ENCODE data around the gene ITGA2.

Gene ITGA2

DNA sequence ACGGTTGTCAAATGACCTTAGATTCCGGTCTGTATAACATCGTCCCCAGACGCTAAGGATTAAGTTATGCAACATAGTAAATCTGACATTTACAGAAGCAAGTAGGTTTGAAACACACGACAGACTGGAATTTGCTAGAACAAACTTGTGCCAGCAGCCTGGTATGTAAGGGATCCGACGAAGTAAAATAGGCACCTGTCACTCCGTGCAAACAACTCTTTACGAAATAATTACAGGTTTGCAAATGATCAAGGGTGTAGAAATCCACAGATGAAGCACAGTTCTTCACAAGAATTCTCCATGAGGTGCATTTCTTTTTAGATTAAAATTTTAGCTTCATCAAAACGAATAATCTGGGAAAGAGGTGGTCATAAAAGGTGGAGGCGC lies 119.9 kb downstream of the ITGA2 start:
- TF ChIP-seq, protein P1, sequence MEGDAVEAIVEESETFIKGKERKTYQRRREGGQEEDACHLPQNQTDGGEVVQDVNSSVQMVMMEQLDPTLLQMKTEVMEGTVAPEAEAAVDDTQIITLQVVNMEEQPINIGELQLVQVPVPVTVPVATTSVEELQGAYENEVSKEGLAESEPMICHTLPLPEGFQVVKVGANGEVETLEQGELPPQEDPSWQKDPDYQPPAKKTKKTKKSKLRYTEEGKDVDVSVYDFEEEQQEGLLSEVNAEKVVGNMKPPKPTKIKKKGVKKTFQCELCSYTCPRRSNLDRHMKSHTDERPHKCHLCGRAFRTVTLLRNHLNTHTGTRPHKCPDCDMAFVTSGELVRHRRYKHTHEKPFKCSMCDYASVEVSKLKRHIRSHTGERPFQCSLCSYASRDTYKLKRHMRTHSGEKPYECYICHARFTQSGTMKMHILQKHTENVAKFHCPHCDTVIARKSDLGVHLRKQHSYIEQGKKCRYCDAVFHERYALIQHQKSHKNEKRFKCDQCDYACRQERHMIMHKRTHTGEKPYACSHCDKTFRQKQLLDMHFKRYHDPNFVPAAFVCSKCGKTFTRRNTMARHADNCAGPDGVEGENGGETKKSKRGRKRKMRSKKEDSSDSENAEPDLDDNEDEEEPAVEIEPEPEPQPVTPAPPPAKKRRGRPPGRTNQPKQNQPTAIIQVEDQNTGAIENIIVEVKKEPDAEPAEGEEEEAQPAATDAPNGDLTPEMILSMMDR (IDR thresholded peaks at IDR 0.05; ENCODE audit: insufficient read depth, low read length, poor library complexity, severe bottlenecking): no peak
- no peak for TF ChIP-seq EZH2phosphoT487 (conservative IDR thresholded peaks at IDR 0.05; ENCODE audit: low read length)
- H2AFZ ChIP-seq (ENCODE audit: low read depth, low read length, severe bottlenecking): peak overlapping the region; percentile 86

GRCh38 chr5:53109443-53110127 lies 120.4 kb downstream of the ITGA2 start, which contains the start of gene MOCS2:
Gene MOCS2 (minus strand): TSS chr5:53109757. CDS start chr5:53107174, 2,583 bp downstream.
- Histone ChIP-seq H3K27me3 (ENCODE audit: low read length) (no peaks in the 10 kb centered on the region), H2AFZ (ENCODE audit: low read depth, low read length, severe bottlenecking) (peak within 1 kb of the TSS; percentile 86), H3K9me3 (ENCODE audit: insufficient read depth, low read length) (no peaks in the 10 kb centered on the region), H3F3A (ENCODE audit: insufficient read depth) (0 out of 2 replicates have a peak, but pooled peaks cover 4% of the 10 kb centered on the region), H3K9ac (ENCODE audit: low read length) (peak within 1 kb of the TSS; percentile 84), H3K36me3 (ENCODE audit: low read length) (0 out of 2 replicates have a peak, but pooled peaks cover 8% of the 10 kb centered on the region), H3K4me3 (ENCODE audit: insufficient read depth, low read length, poor library complexity, severe bottlenecking) (peak within 1 kb of the TSS; percentile 77), H3K79me2 (ENCODE audit: insufficient read depth, low read length) (peaks cover 32% of the 10 kb centered on the region), H3K4me2 (ENCODE audit: low read depth, low read length, poor library complexity, severe bottlenecking) (peak within 1 kb of the TSS; percentile 90), H3K9me2 (replicated peaks; ENCODE audit: insufficient read depth, low read length) (no peaks in the 10 kb centered on the region), H3K27ac (ENCODE audit: low read depth, low read length) (peak within 1 kb of the TSS; percentile 49), H4K20me1 (ENCODE audit: low read depth, low read length) (no peaks in the 10 kb centered on the region)
- no peak for TF ChIP-seq EZH2phosphoT487 (conservative IDR thresholded peaks at IDR 0.05; ENCODE audit: low read length)
- TF ChIP-seq, protein P1 (IDR thresholded peaks at IDR 0.05; ENCODE audit: insufficient read depth, low read length, poor library complexity, severe bottlenecking): no peak

More for the DNA sequence above, 119.9 kb downstream of the ITGA2 start:
- 0 out of 2 replicates have a peak, but pooled peaks cover 9% of the 10 kb centered on the region for H3K36me3 ChIP-seq (ENCODE audit: low read length)
- peak overlapping the region; percentile 49 for H3K27ac ChIP-seq (ENCODE audit: low read depth, low read length)
- no peaks in the 10 kb centered on the region for H3K27me3 ChIP-seq (ENCODE audit: low read length)
- H3F3A ChIP-seq (ENCODE audit: insufficient read depth): 0 out of 2 replicates have a peak, but pooled peaks cover 4% of the 10 kb centered on the region
- peak overlapping the region; percentile 77 for H3K4me3 ChIP-seq (ENCODE audit: insufficient read depth, low read length, poor library complexity, severe bottlenecking)
- H4K20me1 ChIP-seq (ENCODE audit: low read depth, low read length): no peaks in the 10 kb centered on the region
- peak overlapping the region; percentile 84 for H3K9ac ChIP-seq (ENCODE audit: low read length)
- no peaks in the 10 kb centered on the region for H3K9me2 ChIP-seq (replicated peaks; ENCODE audit: insufficient read depth, low read length)
- H3K79me2 ChIP-seq (ENCODE audit: insufficient read depth, low read length): peaks cover 32% of the 10 kb centered on the region
- H3K9me3 ChIP-seq (ENCODE audit: insufficient read depth, low read length): no peaks in the 10 kb centered on the region
- peak overlapping the region; percentile 90 for H3K4me2 ChIP-seq (ENCODE audit: low read depth, low read length, poor library complexity, severe bottlenecking)

- Histone ChIP-seq H3K4me2 (ENCODE audit: low read depth, low read length, poor library complexity, severe bottlenecking) (peak overlapping the region; percentile 90), H3F3A (ENCODE audit: insufficient read depth) (0 out of 2 replicates have a peak, but pooled peaks cover 4% of the 10 kb centered on the region), H3K9me2 (replicated peaks; ENCODE audit: insufficient read depth, low read length) (no peaks in the 10 kb centered on the region), H3K9me3 (ENCODE audit: insufficient read depth, low read length) (no peaks in the 10 kb centered on the region), H4K20me1 (ENCODE audit: low read depth, low read length) (no peaks in the 10 kb centered on the region), H3K4me3 (ENCODE audit: insufficient read depth, low read length, poor library complexity, severe bottlenecking) (peak overlapping the region; percentile 77), H2AFZ (ENCODE audit: low read depth, low read length, severe bottlenecking) (peak overlapping the region; percentile 83), H3K9ac (ENCODE audit: low read length) (peak overlapping the region; percentile 84), H3K27me3 (ENCODE audit: low read length) (no peaks in the 10 kb centered on the region), H3K27ac (ENCODE audit: low read depth, low read length) (no peak overlapping the region), H3K36me3 (ENCODE audit: low read length) (0 out of 2 replicates have a peak, but pooled peaks cover 3% of the 10 kb centered on the region), H3K79me2 (ENCODE audit: insufficient read depth, low read length) (peaks cover 32% of the 10 kb centered on the region; the same call in 1 of the 2 replicates)
- TF ChIP-seq, protein P1 (IDR thresholded peaks at IDR 0.05; ENCODE audit: insufficient read depth, low read length, poor library complexity, severe bottlenecking): no peak
- no peak for TF ChIP-seq EZH2phosphoT487 (conservative IDR thresholded peaks at IDR 0.05; ENCODE audit: low read length)
Observed at GRCh38 chr5:53110156-53110555, 121.0 kb downstream of the ITGA2 start.
